ENCODE data around the gene ARHGAP27.

- TF ChIP-seq, protein P1, sequence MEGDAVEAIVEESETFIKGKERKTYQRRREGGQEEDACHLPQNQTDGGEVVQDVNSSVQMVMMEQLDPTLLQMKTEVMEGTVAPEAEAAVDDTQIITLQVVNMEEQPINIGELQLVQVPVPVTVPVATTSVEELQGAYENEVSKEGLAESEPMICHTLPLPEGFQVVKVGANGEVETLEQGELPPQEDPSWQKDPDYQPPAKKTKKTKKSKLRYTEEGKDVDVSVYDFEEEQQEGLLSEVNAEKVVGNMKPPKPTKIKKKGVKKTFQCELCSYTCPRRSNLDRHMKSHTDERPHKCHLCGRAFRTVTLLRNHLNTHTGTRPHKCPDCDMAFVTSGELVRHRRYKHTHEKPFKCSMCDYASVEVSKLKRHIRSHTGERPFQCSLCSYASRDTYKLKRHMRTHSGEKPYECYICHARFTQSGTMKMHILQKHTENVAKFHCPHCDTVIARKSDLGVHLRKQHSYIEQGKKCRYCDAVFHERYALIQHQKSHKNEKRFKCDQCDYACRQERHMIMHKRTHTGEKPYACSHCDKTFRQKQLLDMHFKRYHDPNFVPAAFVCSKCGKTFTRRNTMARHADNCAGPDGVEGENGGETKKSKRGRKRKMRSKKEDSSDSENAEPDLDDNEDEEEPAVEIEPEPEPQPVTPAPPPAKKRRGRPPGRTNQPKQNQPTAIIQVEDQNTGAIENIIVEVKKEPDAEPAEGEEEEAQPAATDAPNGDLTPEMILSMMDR (IDR thresholded peaks at IDR 0.05), result no peak
- TF ChIP-seq POLR2A (IDR thresholded peaks at IDR 0.05), result no peak
Measured at GRCh38 chr17:45406107-45406506, 26.6 kb downstream of the ARHGAP27 start.
